SH-SY5Y (cell line): ENCODE data around the gene IFI27.

ENCODE experiments used
- GATA2 ChIP-seq: IDR thresholded peaks from 2 replicates; pipeline ENCODE4 v1.6.1; 2011; ENCODE audit warnings: mild to moderate bottlenecking, low read depth, low read length
- GATA3 ChIP-seq: IDR thresholded peaks from 2 replicates; pipeline ENCODE4 v1.6.1; 2011; ENCODE audit warnings: low read depth, mild to moderate bottlenecking, low read length, moderate library complexity

DNA sequence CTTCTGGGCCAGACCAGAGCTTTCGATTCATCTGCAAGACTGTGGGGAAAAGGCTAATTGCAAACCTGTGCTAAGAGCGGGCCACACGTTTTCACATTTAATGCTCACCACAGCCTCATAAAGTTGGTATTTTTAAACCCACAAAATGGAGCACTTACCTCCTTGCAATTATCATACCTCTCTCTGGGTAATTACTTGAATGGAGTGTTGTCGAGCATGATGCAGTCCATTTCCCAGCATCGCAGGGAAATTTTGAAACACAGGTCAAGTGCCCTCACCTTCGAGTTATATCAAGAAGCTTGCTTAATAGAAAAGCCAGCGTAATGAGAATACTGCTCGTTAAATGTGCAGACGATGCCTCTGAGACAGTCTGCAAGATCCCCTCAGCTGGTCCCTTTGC, 27.7 kb downstream of the IFI27 start:
- TF ChIP-seq GATA2: no peak
- TF ChIP-seq GATA3: no peak
